Effector memory CD4-positive, alpha-beta T cell (primary cell): ENCODE data around the gene KIRREL3.

Experiments
- DNase-seq, 3 donors: peaks; one replicate each; pipeline ENCODE4 v3.0.0-alpha.2; 2020
- H3K27ac ChIP-seq: 2 replicates; pipeline ENCODE4 v1.7.0; 2013; ENCODE audit warnings: mild to moderate bottlenecking, low read length, moderate library complexity; ENCODE audit not compliant: insufficient read depth, poor library complexity, severe bottlenecking
- H3K27me3 ChIP-seq: replicated peaks from 2 replicates; pipeline ENCODE4 v1.7.0; 2013; ENCODE audit warnings: mild to moderate bottlenecking, low read length; ENCODE audit not compliant: insufficient read depth, control insufficient read depth, poor library complexity, severe bottlenecking
- H3K36me3 ChIP-seq: 2 replicates; pipeline ENCODE4 v1.7.0; 2013; ENCODE audit warnings: mild to moderate bottlenecking, low read length, moderate library complexity; ENCODE audit not compliant: control insufficient read depth, insufficient read depth
- H3K4me1 ChIP-seq: 2 replicates; pipeline ENCODE4 v1.7.0; 2013; ENCODE audit warnings: low read length, mild to moderate bottlenecking; ENCODE audit not compliant: control insufficient read depth, insufficient read depth, poor library complexity, severe bottlenecking
- H3K4me3 ChIP-seq: 2 replicates; pipeline ENCODE4 v1.7.0; 2013; ENCODE audit warnings: low read length, low read depth, mild to moderate bottlenecking; ENCODE audit not compliant: insufficient read depth, poor library complexity, severe bottlenecking
- H3K9me3 ChIP-seq: 2 replicates; pipeline ENCODE4 v1.7.0; 2013; ENCODE audit warnings: mild to moderate bottlenecking, low read length, moderate library complexity; ENCODE audit not compliant: control insufficient read depth

The KIRREL3 gene

GRCh38 chr11:126810776-126811175 is 189.8 kb downstream of the KIRREL3 start:
- Histone ChIP-seq H3K4me3 (no peak overlapping the region), H3K4me1 (no peaks in the 10 kb centered on the region), H3K9me3 (no peaks in the 10 kb centered on the region), H3K27ac (no peak overlapping the region), H3K36me3 (no peaks in the 10 kb centered on the region), H3K27me3 (no peaks in the 10 kb centered on the region)
- DNase-seq, result no peak

- no peak overlapping the region for H3K4me3 ChIP-seq
- H3K4me1 ChIP-seq, result no peaks in the 10 kb centered on the region
- no peaks in the 10 kb centered on the region for H3K27me3 ChIP-seq
- no peak overlapping the region for H3K27ac ChIP-seq
- H3K36me3 ChIP-seq, result no peaks in the 10 kb centered on the region
- DNase-seq, result no peak
- H3K9me3 ChIP-seq, result no peaks in the 10 kb centered on the region
Observed at GRCh38 chr11:126809514-126810289, 190.9 kb downstream of the KIRREL3 start.

GRCh38 chr11:126808836-126809235 is 191.7 kb downstream of the KIRREL3 start:
- H3K4me3 ChIP-seq, result no peak overlapping the region
- H3K9me3 ChIP-seq, result no peaks in the 10 kb centered on the region
- no peaks in the 10 kb centered on the region for H3K36me3 ChIP-seq
- no peaks in the 10 kb centered on the region for H3K27me3 ChIP-seq
- H3K4me1 ChIP-seq, result no peaks in the 10 kb centered on the region
- H3K27ac ChIP-seq, result no peak overlapping the region
- no peak for DNase-seq

- no peaks in the 10 kb centered on the region for H3K4me1 ChIP-seq
- H3K36me3 ChIP-seq, result no peaks in the 10 kb centered on the region
- no peaks in the 10 kb centered on the region for H3K27me3 ChIP-seq
- H3K4me3 ChIP-seq, result no peak overlapping the region
- no peak overlapping the region for H3K27ac ChIP-seq
- DNase-seq, result no peak
- H3K9me3 ChIP-seq, result no peaks in the 10 kb centered on the region
Observed at GRCh38 chr11:126808296-126808695, 192.3 kb downstream of the KIRREL3 start.

GRCh38 chr11:126805870-126806269 is 194.7 kb downstream of the KIRREL3 start:
- Histone ChIP-seq H3K27ac (no peak overlapping the region), H3K4me3 (no peak overlapping the region), H3K36me3 (no peaks in the 10 kb centered on the region), H3K27me3 (no peaks in the 10 kb centered on the region), H3K4me1 (no peaks in the 10 kb centered on the region), H3K9me3 (no peaks in the 10 kb centered on the region)
- DNase-seq, result no peak

GRCh38 chr11:126804363-126804762 is 196.2 kb downstream of the KIRREL3 start:
- no peak overlapping the region for H3K4me3 ChIP-seq
- no peak overlapping the region for H3K27ac ChIP-seq
- no peaks in the 10 kb centered on the region for H3K9me3 ChIP-seq
- no peaks in the 10 kb centered on the region for H3K36me3 ChIP-seq
- H3K27me3 ChIP-seq, result no peaks in the 10 kb centered on the region
- no peaks in the 10 kb centered on the region for H3K4me1 ChIP-seq
- DNase-seq, result no peak

- H3K4me3 ChIP-seq, result no peak overlapping the region
- H3K9me3 ChIP-seq, result no peaks in the 10 kb centered on the region
- no peaks in the 10 kb centered on the region for H3K27me3 ChIP-seq
- no peak overlapping the region for H3K27ac ChIP-seq
- DNase-seq, result no peak
- H3K36me3 ChIP-seq, result no peaks in the 10 kb centered on the region
- H3K4me1 ChIP-seq, result no peaks in the 10 kb centered on the region
Observed at GRCh38 chr11:126800009-126800408, 200.6 kb downstream of the KIRREL3 start.

GRCh38 chr11:126797457-126798169 is 203.0 kb downstream of the KIRREL3 start:
- Histone ChIP-seq H3K27ac (no peak overlapping the region), H3K9me3 (no peaks in the 10 kb centered on the region), H3K36me3 (no peaks in the 10 kb centered on the region), H3K4me3 (no peak overlapping the region), H3K4me1 (no peaks in the 10 kb centered on the region), H3K27me3 (no peaks in the 10 kb centered on the region)
- DNase-seq, result no peak

- no peak overlapping the region for H3K4me3 ChIP-seq
- no peak for DNase-seq
- no peak overlapping the region for H3K27ac ChIP-seq
- H3K4me1 ChIP-seq, result no peaks in the 10 kb centered on the region
- no peaks in the 10 kb centered on the region for H3K36me3 ChIP-seq
- H3K27me3 ChIP-seq, result no peaks in the 10 kb centered on the region
- H3K9me3 ChIP-seq, result no peaks in the 10 kb centered on the region
Observed at GRCh38 chr11:126793596-126793995, 207.0 kb downstream of the KIRREL3 start.

- Histone ChIP-seq H3K4me3 (no peak overlapping the region), H3K27ac (no peak overlapping the region), H3K27me3 (no peaks in the 10 kb centered on the region), H3K9me3 (no peaks in the 10 kb centered on the region), H3K36me3 (no peaks in the 10 kb centered on the region), H3K4me1 (no peaks in the 10 kb centered on the region)
- no peak for DNase-seq
Observed at GRCh38 chr11:126791991-126792390, 208.6 kb downstream of the KIRREL3 start.
